C4-2B (cell line): Measurements from ENCODE around the gene ANKRD2.

Experiments
- H3K27ac ChIP-seq: fragments of 450-650 bp; 2 replicates; pipeline ENCODE4 v1.5.1; 2017
- CTCF ChIP-seq: fragments of 450-650 bp; conservative IDR thresholded peaks from 2 replicates; pipeline ENCODE4 v1.5.1; 2017; ENCODE audit warnings: mild to moderate bottlenecking
- ZFX ChIP-seq: fragments of 450-650 bp; IDR thresholded peaks from 2 replicates; pipeline ENCODE4 v1.6.1; 2017

The ANKRD2 gene

GRCh38 chr10:97587183-97587582 lies 14.6 kb downstream of the ANKRD2 start:
- no peak overlapping the region for H3K27ac ChIP-seq
- no peak for TF ChIP-seq CTCF
- no peak for TF ChIP-seq ZFX

DNA sequence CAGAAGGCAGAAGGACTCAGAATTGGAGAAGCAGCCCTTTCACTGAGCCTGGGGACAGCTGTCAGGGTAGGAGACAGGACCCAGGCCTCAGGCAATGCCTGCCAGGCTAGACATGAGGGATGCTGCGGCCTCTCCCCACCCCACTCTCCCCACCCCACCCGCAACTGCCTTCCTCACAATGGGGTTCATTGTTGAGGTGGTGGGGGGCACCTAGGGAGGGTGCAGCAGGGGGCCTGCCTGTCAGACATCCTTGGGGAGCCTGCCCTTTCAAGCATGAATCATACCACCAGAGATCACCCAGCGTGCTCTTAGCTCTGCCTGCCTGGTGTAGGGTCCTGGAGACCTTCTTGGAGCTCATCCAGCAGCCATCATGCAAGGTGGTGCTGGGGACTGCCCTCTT lies 16.9 kb downstream of the ANKRD2 start, which contains the start of gene C10orf62:
Gene C10orf62 (plus strand): TSS at position 243 of the 400 bp plus-strand sequence. CDS start 177 bp downstream, outside the sequence.
- TF ChIP-seq ZFX (no peak), CTCF (no peak)
- no peak within 1 kb of the TSS for H3K27ac ChIP-seq

- H3K27ac ChIP-seq: no peak overlapping the region
- TF ChIP-seq CTCF: no peak
- TF ChIP-seq ZFX: no peak
These were observed 17.6 kb downstream of the ANKRD2 start for GRCh38 chr10:97590082-97590747.

DNA sequence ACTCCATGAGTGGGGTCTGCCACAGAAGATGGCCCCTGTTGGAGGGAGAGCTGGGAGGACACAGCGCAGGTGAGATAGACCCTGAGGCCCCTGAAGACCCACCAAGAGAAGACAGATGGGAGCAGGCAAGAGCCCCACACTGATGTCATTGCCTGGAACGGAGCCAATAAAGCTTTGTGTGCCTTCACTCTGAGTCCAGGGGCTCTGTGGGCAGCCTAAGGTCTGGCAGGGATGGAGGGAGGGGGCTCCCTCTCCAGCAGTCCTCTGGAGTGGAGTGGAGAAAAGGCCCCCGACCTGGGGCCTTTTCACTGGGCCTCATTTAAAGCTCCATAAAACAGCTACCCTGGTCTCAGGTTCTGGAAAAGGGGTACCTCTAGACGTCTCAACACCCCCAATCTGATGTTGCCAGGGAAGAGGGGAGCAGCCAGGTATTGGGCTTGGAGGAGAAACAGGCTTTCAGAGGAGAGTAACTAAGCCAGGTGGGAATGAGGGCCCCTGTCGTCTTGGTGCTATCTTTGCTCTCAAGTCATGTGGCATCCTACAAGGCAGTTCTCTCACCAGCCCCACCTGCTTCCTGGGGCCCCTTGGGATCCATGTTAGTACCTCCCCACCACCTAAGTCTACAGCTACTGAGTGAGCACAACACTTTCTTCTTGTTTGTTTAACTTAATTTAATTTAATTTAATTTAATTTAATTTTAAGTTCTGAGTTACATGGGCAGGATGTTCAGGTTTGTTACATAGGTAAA lies 18.3 kb downstream of the ANKRD2 start:
- no peak overlapping the region for H3K27ac ChIP-seq
- TF ChIP-seq ZFX (no peak), CTCF (no peak)

- H3K27ac ChIP-seq: no peak overlapping the region
- TF ChIP-seq CTCF: no peak
These were observed 20.8 kb downstream of the ANKRD2 start for GRCh38 chr10:97593421-97593820.

- peak overlapping the region; percentile 11; the same call in 1 of the 2 replicates for H3K27ac ChIP-seq
- no peak for TF ChIP-seq CTCF
- no peak for TF ChIP-seq ZFX
These were observed 23.8 kb downstream of the ANKRD2 start for GRCh38 chr10:97596101-97597082.
